Uterus (tissue), 2 donors: ENCODE data around the gene ARID5A.

ENCODE experiments used
- POLR2A ChIP-seq, 2 donors: fragments of 450-650 bp; IDR thresholded peaks; one replicate each; pipeline ENCODE4 v1.6.1; 2016; ENCODE audit warnings: antibody characterized with exemption in 2 of 2, mild to moderate bottlenecking in 1 of 2, moderate library complexity in 1 of 2
- TF ChIP-seq, protein P1 (sequence below), 4 experiments: fragments of 200-600 bp in 2 of 4; fragments of 450-650 bp in 2 of 4; sonication (generic) in 2 of 4; IDR thresholded peaks; one replicate each; pipeline ENCODE4 v1.5.1; 2016 to 2019; ENCODE audit warnings: antibody characterized with exemption in 4 of 4, mild to moderate bottlenecking in 2 of 4, moderate library complexity in 1 of 4

- TF ChIP-seq, protein P1, sequence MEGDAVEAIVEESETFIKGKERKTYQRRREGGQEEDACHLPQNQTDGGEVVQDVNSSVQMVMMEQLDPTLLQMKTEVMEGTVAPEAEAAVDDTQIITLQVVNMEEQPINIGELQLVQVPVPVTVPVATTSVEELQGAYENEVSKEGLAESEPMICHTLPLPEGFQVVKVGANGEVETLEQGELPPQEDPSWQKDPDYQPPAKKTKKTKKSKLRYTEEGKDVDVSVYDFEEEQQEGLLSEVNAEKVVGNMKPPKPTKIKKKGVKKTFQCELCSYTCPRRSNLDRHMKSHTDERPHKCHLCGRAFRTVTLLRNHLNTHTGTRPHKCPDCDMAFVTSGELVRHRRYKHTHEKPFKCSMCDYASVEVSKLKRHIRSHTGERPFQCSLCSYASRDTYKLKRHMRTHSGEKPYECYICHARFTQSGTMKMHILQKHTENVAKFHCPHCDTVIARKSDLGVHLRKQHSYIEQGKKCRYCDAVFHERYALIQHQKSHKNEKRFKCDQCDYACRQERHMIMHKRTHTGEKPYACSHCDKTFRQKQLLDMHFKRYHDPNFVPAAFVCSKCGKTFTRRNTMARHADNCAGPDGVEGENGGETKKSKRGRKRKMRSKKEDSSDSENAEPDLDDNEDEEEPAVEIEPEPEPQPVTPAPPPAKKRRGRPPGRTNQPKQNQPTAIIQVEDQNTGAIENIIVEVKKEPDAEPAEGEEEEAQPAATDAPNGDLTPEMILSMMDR (IDR thresholded peaks at IDR 0.05), result no peak
- no peak for TF ChIP-seq POLR2A (IDR thresholded peaks at IDR 0.05)
These were observed 35.1 kb upstream of the ARID5A start for GRCh38 chr2:96501471-96501874.
